H1 (cell line): ENCODE results near the gene RPS19.

Source experiments
- CTCF ChIP-seq, 3 experiments: IDR thresholded peaks; 1 replicate in 2 of 3; 2 replicates in 1 of 3; pipeline versions ENCODE4 v1.5.1 to v1.6.1; 2011; ENCODE audit warnings: low read length in 3 of 3, mild to moderate bottlenecking in 3 of 3, inconsistent platforms in 2 of 3, low read depth in 1 of 3, moderate library complexity in 1 of 3; ENCODE audit not compliant: insufficient read depth in 1 of 3; ENCODE audit errors: control extremely low read depth in 1 of 3
- EP300 ChIP-seq, 2 experiments: IDR thresholded peaks; 1 replicate in 1 of 2; 2 replicates in 1 of 2; pipeline ENCODE4 v1.6.1; 2011 to 2012; ENCODE audit warnings: low read depth in 2 of 2, low read length in 2 of 2, mild to moderate bottlenecking in 2 of 2, borderline replicate concordance in 1 of 2, inconsistent platforms in 1 of 2, moderate library complexity in 1 of 2
- FOSL1 ChIP-seq: IDR thresholded peaks from 2 replicates; pipeline ENCODE4 v1.6.1; 2011; ENCODE audit warnings: mild to moderate bottlenecking, low read depth, low read length, moderate library complexity; ENCODE audit not compliant: insufficient read depth
- KDM1A ChIP-seq: fragments of 200-600, 300-600 bp; sonication (generic); IDR thresholded peaks from 2 replicates; pipeline ENCODE4 v1.7.1; 2016; ENCODE audit warnings: mild to moderate bottlenecking, low read length, borderline replicate concordance
- MAX ChIP-seq: IDR thresholded peaks from 2 replicates; pipeline ENCODE4 v1.6.1; 2012; ENCODE audit warnings: inconsistent platforms
- POLR2A ChIP-seq, 2 experiments: IDR thresholded peaks; 1 replicate in 1 of 2; 2 replicates in 1 of 2; pipeline ENCODE4 v1.6.1; 2011; ENCODE audit warnings: low read depth in 2 of 2, low read length in 2 of 2, mild to moderate bottlenecking in 2 of 2; ENCODE audit errors: control extremely low read depth in 1 of 2
- RBBP5 ChIP-seq: IDR thresholded peaks from 2 replicates; pipeline ENCODE4 v1.7.1; 2012; ENCODE audit warnings: low read depth, mild to moderate bottlenecking, inconsistent platforms, low read length, moderate library complexity, borderline replicate concordance
- RFX5 ChIP-seq: IDR thresholded peaks from 2 replicates; pipeline ENCODE4 v1.6.1; 2011; ENCODE audit warnings: low read depth, low read length, improper control_type of control experiment, borderline replicate concordance
- TBP ChIP-seq: IDR thresholded peaks from 2 replicates; pipeline ENCODE4 v1.6.1; 2011; ENCODE audit warnings: low read depth, low read length, improper control_type of control experiment

- TF ChIP-seq RBBP5 (no peak), POLR2A (IDR thresholded peaks at IDR 0.05; ENCODE audit: control extremely low read depth in 1 of 2, low read depth in 2 of 2, low read length in 2 of 2) (no peak), CTCF (IDR thresholded peaks at IDR 0.05; ENCODE audit: control extremely low read depth in 1 of 3, insufficient read depth in 1 of 3, low read depth in 1 of 3, low read length in 3 of 3) (no peak), TBP (no peak), EP300 (IDR thresholded peaks at IDR 0.05; ENCODE audit: borderline replicate concordance in 1 of 2, low read depth in 2 of 2, low read length in 2 of 2) (no peak), MAX (no peak), KDM1A (no peak), RFX5 (no peak), FOSL1 (no peak)
Measured at GRCh38 chr19:41811981-41812380, 48.1 kb upstream of the RPS19 start.
